Upper lobe of right lung (tissue), 1 donor: ENCODE measurements around the gene PTPRN2. TPM values are rescaled to one million over a fixed set of nuclear protein-coding genes. Genes with fewer than 3 reads are reported as not detected.
"Not testable (repeated sequence)": the region's sequence is repeated elsewhere in the genome, so short reads cannot be mapped to it uniquely, and the experiment has no call there.

Experiments
- ATAC-seq: fragments of 200-7000 bp; cut with Tn5 transposase; one replicate; pipeline ENCODE4 v1.9.1; 2020; ENCODE audit warnings: mild to moderate bottlenecking, moderate library complexity
- DNase-seq: peaks from one replicate; pipeline ENCODE4 v3.0.0-alpha.2; 2020
- H3K27ac ChIP-seq: fragments of 200-600 bp; one replicate; pipeline ENCODE4 v1.8.0; 2022
- H3K27me3 ChIP-seq: fragments of 200-600 bp; one replicate; pipeline ENCODE4 v1.8.0; 2022; ENCODE audit warnings: mild to moderate bottlenecking
- H3K36me3 ChIP-seq: fragments of 200-600 bp; one replicate; pipeline ENCODE4 v1.8.0; 2022
- H3K4me1 ChIP-seq: fragments of 200-600 bp; one replicate; pipeline ENCODE4 v1.8.0; 2022
- H3K4me3 ChIP-seq: fragments of 200-600 bp; one replicate; pipeline ENCODE4 v1.8.0; 2022; ENCODE audit warnings: mild to moderate bottlenecking
- H3K9me3 ChIP-seq: fragments of 200-600 bp; one replicate; pipeline ENCODE4 v1.8.0; 2022
- CTCF ChIP-seq: fragments of 200-600 bp; IDR thresholded peaks from one replicate; pipeline ENCODE4 v1.8.0; 2022; ENCODE audit warnings: antibody characterized with exemption
- intact Hi-C: fragments of 100-400 bp; cut with DNase I; formaldehyde crosslinking; loops from one replicate; pipeline ENCODE4 v1.11.0; 2022
- total RNA-seq: library from RNA; stranded (reverse); fragmentation: NEBNext Ultra II Directional; extraction: Animal tissue kit (Norgen Biotek cat#: 25700); gene quantifications from one replicate; pipeline ENCODE4 v1.2.1, GENCODE V29; 2021
- donor health status: DM: no; HTN: yes; CAD: no; lungs with severe emphysema.

Gene PTPRN2
- total RNA-seq, 1 donor from 2014 or later: 4.9 TPM

GRCh38 chr7:157923903-157924630 lies 663.6 kb downstream of the PTPRN2 start:
- no peaks in the 10 kb centered on the region for H3K36me3 ChIP-seq
- no peak for DNase-seq
- TF ChIP-seq CTCF: no peak
- H3K4me1 ChIP-seq: no peaks in the 10 kb centered on the region
- intact Hi-C loops: no loop called here
- H3K27ac ChIP-seq: no peak overlapping the region
- H3K4me3 ChIP-seq: no peak overlapping the region
- ATAC-seq: no peak
- no peaks in the 10 kb centered on the region for H3K9me3 ChIP-seq
- peaks cover 7% of the 10 kb centered on the region for H3K27me3 ChIP-seq

GRCh38 chr7:157922576-157922975 lies 665.0 kb downstream of the PTPRN2 start:
- H3K4me3 ChIP-seq: no peak overlapping the region
- H3K27ac ChIP-seq: no peak overlapping the region
- intact Hi-C loops: no loop called here
- no peak for TF ChIP-seq CTCF
- no peaks in the 10 kb centered on the region for H3K36me3 ChIP-seq
- no peaks in the 10 kb centered on the region for H3K4me1 ChIP-seq
- peaks cover under 1% of the 10 kb centered on the region for H3K27me3 ChIP-seq
- no peaks in the 10 kb centered on the region for H3K9me3 ChIP-seq
- ATAC-seq (no peak), DNase-seq (no peak)

GRCh38 chr7:157918326-157919080 lies 669.1 kb downstream of the PTPRN2 start:
- intact Hi-C loops: no loop called here
- H3K4me1 ChIP-seq: no peaks in the 10 kb centered on the region
- H3K4me3 ChIP-seq: no peak overlapping the region
- TF ChIP-seq CTCF: no peak
- H3K36me3 ChIP-seq: no peaks in the 10 kb centered on the region
- H3K27ac ChIP-seq: no peak overlapping the region
- no peak for DNase-seq
- no peaks in the 10 kb centered on the region for H3K27me3 ChIP-seq
- peaks cover 9% of the 10 kb centered on the region for H3K9me3 ChIP-seq
- no peak for ATAC-seq

DNA sequence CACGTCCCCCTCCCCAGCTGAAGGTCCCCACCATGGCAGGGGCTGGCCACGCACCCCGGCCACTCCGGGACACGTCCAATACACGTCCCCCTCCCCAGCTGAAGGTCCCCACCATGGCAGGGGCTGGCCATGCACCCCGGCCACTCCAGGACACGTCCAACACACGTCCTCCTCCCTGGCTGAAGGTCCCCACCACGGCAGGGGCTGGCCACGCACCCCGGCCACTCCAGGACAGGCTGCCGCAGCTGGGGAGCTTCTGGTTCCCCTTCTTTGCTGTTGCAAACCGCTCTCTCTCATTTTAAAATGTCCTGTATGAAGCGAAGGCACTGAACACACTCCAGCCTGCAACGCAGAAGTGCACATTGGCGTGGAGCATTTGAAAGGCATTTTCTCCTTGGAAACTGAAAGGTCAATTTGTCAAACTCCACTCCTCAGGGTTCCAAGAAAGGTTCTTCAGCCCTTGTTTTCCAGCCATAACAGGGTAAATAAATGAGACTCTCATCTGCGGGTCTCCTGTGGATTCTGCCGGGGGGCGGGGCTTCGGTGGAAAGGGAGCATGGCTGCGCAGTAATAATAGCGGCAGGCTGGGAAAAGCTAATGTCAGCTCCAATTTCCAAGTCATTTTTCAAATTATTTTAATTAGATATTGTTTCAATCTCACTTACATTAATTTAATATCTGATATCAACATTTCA lies 670.5 kb downstream of the PTPRN2 start:
- TF ChIP-seq CTCF: no peak
- H3K4me3 ChIP-seq: no peak overlapping the region
- ATAC-seq (no peak), DNase-seq (no peak)
- intact Hi-C loops: no loop called here
- H3K27me3 ChIP-seq: no peaks in the 10 kb centered on the region
- no peaks in the 10 kb centered on the region for H3K36me3 ChIP-seq
- H3K9me3 ChIP-seq: peaks cover 9% of the 10 kb centered on the region
- no peaks in the 10 kb centered on the region for H3K4me1 ChIP-seq
- no peak overlapping the region for H3K27ac ChIP-seq

DNA sequence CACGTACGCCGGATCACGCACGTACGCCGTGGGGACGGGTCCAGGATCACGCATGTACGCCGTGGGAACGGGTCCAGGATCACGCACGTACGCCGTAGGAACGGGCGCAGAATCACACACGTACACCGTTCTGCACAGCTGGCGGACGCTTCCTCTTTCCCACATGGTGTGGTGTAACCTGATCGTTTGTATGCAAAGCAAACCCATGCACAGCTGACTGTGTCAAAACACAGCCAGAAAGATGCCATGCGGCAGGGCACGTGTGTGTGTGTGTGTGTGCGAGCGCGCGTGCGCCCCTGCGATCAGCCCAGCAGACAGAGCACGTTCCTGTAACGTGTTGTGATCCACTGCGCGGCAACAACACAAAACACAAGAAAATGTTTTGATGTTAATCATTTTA lies 677.2 kb downstream of the PTPRN2 start:
- H3K27ac ChIP-seq: no peak overlapping the region
- H3K9me3 ChIP-seq: peaks cover 9% of the 10 kb centered on the region
- ATAC-seq: no peak
- intact Hi-C loops: no loop called here
- no peaks in the 10 kb centered on the region for H3K4me1 ChIP-seq
- no peak overlapping the region for H3K4me3 ChIP-seq
- no peak for DNase-seq
- H3K36me3 ChIP-seq: no peaks in the 10 kb centered on the region
- no peak for TF ChIP-seq CTCF
- H3K27me3 ChIP-seq: no peaks in the 10 kb centered on the region

GRCh38 chr7:157910045-157910444 lies 677.6 kb downstream of the PTPRN2 start:
- H3K27me3 ChIP-seq, intact Hi-C loops, H3K27ac ChIP-seq, H3K4me3 ChIP-seq, H3K4me1 ChIP-seq, H3K9me3 ChIP-seq, DNase-seq, H3K36me3 ChIP-seq, ATAC-seq: not testable (repeated sequence)
